HG03103 (cell line): Measurements from ENCODE around the gene HERC4.
"Not testable (repeated sequence)": the region's sequence is repeated elsewhere in the genome, so short reads cannot be mapped to it uniquely, and the experiment has no call there.

ENCODE experiments used
- ATAC-seq: cut with Tn5 transposase; IDR thresholded peaks from one replicate; pipeline ENCODE4 v1.9.1; 2021; ENCODE audit warnings: low read depth; ENCODE audit not compliant: unreplicated experiment

HERC4 gene

DNA sequence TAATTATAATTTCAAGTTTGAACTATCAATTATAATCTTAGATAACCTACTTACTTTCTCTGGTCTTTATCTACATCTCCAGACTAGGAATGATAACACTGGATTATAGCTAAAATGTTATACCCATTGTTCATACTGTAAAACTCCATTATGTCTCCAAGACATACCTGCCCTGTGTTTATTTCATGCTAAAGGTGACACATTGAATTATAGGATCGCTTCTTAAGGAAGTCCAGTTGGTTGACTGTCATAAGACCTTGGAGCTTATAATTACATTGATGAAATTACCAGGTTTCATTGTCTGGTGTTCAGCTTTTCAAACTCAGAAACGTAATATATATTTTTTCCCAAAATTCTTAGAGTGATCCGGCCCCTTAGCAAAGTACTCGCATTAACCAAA is 15.5 kb upstream of the HERC4 start:
- ATAC-seq, result no peak

DNA sequence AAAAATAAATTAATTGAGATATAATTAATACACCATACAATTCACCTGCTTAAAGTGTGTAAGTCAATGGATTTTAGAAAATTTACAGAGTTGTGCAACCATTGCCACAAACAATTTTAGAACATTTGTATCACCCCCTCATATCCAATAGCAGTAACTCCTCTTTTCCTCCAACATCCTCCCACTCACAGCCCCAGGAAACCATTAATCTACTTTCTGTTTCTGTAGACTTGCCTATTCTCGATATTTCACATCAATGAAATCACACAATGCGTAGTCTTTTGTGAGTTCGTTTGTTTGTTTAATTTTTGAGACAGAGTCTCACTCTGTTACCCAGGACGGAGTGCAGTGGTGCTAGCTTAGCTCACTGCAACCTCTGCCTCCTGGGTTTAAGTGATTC is 13.7 kb upstream of the HERC4 start:
- ATAC-seq, result no peak

DNA sequence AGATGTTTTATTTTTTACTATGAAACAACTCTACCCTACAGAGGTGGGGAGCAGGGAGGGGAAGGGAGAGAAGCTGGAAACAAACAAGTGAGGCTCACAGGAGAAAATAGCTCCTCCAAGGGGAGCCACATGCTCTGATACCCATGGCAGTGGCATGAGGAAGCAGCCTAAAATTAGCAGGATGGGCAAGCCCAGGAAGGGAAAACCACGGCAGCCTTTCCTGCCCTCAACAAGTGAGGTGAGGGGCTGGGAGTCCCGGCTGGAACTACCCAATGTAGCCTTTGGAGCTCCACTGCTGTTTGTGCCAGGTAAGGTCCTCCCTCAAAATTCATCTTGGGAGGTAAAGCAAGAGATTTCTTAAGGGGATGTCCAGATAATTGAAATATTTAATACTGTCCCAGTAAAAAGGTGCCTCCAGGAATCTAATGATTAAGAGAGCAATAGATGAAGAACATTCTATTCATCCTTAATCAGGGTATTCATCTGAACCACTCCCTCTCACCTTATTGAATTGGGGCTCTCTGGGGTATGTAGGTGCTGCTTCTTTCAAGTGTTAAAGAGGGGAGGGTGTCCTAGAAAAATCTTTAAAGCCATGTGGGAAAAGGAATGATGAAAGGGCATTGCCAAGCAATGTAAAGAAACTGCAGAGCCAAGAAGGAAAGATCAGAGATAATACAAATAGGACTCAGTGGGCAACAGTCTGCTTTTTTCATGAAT is 12.8 kb upstream of the HERC4 start:
- no peak for ATAC-seq

DNA sequence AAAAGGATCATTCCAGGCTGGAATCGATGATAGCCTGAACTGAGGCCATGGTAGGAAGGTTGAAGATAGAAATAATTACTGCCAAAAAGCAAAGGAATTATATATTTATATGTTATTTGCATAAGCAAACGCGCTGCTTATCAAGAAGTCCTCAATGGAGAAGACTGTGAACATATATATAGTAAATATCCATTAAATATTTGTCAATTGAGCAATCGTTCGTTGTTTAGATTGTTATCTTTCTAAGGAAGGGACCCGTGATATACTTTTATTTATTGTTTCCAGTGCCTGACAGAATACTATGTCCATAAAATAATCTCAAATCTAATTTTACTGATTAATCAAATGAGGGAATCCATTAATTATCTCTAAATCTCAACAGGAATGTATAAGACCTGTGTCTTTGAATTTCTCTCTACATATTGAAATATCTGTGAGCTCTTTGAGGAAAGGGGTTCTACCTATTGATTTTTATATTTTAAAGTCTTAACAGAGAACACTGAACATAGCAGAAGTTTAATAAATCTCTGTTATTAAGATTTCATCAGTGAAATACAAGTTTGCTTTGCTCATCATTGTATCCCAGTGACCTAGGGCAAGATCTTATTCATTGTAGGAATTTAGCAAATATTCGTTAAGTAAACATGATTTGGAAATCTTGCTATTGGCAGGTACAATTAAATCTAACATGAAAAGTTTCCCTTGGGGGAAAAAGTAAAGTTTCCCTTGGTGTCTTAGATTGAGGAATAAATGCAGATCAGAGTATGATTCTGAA is 12.0 kb upstream of the HERC4 start:
- no peak for ATAC-seq

DNA sequence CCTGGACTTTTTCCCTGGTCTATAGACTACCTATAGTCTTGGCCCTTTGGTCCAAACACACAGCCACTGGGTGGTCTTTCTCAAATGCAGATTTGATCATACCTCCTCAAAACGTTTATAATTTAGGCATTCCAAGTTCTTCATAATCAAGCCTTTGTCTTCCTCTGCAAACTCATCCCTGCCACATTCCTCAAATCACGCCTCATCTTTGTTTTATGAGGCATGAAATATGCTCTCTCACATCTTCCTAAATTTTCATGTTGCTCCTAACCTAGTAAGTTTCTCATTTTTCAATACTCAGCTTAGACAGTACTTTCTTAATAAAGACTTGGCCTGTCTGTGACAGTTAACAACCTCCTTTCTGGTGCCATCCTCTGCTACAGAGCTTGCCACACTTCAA is 10.9 kb upstream of the HERC4 start:
- no peak for ATAC-seq

DNA sequence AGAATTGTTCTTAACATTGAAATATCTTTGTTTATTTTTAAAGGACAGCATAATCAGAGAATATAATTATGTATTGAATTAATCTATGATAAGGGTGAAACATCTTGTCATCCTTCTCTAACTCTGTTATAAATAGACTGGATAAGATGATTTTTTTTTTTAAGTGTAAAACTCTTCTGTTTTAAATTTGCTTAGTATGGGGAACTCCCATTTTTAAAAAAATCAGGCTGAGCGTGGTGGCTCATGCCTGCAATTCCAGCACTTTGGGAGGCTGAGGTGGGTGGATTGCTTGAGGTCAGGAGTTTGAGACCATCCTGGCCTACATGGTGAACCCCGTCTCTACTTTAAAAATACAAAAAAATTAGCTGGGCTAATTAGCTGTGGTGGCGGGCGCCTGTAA is 9.4 kb upstream of the HERC4 start:
- no peak for ATAC-seq

DNA sequence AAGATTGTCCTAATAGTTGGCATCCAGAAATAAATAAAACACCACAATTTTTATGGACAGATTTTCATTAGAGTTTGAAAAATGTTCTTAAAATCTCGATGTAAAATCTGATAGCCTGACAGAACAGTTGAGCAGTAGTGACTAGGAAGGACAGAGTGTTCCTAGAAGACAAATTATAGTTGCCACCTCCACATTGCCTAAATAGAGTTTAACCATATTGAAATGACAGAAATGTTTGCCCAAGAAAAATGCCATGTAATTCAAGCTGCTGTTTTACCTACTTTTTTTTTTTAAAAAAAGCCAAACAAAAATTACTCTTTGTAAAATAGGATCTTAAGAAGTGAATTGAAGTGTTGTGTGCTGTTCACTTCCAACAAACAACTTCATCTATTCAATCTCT is 8.9 kb upstream of the HERC4 start:
- ATAC-seq, result no peak

DNA sequence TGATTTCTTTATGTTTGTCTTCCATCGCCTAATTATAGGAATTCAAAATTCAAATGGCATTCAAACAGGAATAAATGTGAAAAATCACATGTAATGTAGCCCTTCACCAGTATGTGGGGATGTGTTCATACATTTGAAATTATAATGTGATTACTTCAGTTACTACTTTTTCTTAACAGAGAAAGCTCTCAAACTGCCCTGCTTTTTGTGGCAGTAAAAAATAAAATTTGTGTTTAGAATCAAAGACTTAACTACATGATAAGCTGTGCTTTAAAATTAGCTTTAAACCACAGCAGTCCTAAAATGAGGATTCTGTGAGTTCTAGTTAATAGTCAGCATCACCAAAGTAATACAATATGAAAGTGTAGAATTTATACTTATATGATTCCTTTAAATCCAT is 7.8 kb upstream of the HERC4 start:
- no peak for ATAC-seq

DNA sequence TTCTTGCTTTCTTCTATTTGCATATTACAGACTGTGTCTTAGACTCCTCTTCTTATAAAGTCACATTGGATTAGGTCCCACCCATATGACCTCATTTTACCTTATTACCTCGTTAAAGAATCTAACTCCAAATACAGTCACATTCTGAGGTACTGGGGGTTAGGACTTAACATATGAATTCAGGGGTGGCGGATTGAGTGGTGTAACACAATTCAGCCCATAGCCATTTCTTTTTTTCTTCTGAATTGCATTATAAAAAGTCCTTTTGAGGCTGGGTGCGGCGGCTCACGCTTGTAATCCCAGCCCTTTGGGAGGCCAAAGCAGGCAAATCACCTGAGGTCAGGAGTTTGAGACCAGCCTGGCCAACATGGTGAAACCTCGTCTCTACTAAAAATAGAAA is 6.8 kb upstream of the HERC4 start:
- no peak for ATAC-seq

DNA sequence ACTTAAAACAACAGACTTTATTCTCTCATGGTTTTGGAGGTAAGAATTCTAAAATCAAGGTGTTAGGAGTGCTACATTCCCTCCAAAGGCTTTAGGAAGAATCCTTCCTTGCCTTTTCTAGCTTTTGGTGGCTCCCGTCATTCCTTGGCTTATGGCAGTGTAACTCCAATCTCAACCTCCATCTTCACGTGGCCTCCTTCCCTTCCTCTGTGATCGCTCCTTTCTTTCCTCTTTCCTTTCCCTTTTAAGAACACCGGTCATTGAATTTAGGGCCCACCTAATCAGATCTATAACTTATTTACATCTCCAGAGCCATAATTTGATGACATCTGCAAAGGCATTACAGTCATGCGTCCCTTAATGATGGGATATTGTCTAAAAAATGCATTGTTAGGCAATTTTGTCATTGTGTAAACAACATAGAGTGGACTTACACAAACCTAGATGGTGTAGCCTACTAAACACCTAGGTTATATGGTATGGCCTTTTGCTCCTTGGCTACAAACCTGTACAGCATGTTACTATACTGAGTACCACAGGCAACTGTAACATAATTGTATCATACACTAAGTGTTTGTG is 5.9 kb upstream of the HERC4 start:
- no peak for ATAC-seq

DNA sequence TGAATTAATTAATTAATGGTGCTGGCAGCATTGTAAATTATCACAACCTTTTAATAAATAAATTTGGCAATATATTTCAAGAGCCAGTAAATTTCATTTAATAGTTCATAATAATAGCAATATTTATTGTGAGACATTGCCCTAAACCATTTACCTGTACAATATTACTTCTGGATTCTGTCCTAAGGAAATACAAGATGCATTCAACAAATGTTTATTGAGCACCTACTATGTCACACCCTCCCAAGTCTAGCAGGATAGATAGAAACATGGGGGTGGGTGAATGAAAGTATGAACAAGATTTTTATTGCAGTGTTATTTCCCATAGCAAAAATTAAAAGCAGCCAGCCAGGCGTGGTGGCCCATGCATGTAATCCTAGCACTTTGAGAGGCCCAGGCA is 4.4 kb upstream of the HERC4 start:
- ATAC-seq, result no peak

DNA sequence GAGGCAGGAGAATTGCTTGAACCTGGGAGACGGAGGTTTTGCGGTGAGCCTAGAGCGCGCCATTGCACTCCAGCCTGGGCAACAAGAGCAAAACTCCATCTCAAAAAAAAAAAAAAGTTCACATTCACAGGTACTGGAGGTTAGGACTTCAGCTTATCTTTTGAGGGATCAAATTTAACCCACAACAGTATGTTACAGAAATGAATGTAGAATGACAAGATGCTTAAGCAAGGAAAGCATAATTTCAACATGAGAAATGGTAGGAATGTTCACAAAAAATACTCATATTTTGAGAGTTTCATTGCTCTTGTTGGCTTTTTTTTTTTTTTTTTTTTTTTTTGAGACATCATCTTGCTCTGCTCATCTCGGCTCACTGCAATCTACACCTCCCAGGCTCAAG is 1.9 kb upstream of the HERC4 start:
- ATAC-seq, result no peak

DNA sequence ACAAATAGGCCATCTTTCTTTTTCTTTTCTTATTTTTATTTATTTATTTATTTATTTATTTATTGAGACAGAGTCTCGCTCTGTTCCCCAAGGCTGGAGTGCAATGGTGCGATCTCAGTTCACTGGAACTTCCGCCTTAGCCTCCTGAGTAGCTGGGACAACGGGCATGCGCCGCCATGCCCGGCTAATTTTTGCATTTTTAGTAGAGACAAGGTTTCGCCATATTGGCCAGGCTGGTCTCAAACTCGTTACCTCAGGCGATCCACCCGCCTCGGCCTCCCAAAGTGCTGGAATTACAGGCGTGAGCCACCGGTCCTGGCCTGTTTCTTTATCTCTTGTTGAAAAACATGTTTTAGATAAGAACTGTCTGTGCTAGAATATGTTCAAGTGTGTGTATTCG is 998 bp upstream of the HERC4 start:
- ATAC-seq, result not testable (repeated sequence)

DNA sequence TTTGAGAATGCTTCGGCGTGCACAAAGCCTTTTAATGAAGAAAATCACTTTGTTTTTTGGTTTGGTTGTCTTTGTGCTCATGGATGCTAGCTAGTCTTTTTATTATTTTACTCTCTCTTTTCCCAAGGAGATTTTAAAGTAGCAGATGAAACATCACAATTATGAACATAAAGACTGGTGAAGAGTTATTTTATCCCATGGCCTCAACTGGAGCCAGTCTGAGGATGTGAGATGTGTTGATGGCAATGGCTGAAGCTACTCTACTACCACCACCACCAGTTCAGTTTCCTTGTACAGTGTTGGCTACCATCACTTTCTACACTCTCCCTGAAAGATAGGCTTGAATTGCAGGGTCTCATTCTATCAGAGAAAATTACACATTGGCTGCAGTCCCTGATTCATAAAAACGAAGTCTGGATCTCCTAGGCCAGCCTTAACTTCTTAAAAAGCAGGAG is 494 bp upstream of the HERC4 start:
- no peak for ATAC-seq

DNA sequence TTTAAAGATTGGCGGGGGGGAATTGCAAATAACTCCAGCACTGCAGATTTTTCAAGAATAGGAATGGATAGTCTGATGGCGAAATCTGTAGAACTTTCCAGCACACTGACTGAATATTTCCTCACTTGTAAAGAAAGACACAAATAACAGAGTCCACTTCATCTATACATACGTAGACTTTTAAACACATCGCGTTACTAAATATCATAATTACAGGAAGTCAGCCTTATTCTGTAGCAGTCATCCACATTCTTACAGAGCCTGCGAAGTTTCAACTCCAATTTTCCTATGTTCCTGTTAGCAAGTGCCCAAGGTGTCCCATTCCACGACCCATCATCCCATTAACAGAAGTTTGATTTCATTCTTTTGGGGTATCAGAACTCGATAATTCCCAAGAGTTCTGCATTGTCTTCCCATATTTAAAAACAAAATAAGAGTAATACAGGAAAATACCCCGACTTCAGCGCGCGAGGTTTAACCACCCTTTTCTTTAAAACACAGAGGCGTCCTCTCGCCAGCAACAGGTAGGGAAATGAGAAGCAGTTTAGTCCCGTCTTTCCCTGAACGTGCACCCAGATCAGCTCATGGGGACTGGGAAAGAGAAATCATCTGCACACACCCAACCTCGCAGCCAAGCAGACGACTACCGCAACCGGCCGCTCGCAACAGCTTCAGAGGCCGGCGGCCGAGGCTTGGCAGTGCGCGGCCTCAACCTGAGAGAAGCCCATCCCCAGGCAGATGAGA is 880 bp downstream of the HERC4 start:
- no peak for ATAC-seq

DNA sequence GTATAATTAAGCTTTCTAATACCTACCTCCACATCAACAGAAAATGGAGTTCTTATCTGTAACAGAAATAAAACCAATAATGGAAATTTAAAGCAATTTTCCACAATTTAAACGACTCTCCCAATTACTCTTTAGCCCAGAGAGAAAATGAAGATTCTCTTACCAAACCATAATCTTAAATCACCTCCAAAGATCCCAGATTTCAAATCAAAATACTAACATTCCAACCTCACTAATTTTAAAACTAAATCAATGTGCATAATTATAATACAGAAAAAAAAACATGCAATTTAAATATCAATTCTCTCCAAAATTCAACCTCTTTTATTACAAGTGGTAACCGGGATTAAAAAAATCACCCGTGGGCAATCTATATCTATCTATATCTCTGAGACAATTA is 1.5 kb downstream of the HERC4 start:
- no peak for ATAC-seq

DNA sequence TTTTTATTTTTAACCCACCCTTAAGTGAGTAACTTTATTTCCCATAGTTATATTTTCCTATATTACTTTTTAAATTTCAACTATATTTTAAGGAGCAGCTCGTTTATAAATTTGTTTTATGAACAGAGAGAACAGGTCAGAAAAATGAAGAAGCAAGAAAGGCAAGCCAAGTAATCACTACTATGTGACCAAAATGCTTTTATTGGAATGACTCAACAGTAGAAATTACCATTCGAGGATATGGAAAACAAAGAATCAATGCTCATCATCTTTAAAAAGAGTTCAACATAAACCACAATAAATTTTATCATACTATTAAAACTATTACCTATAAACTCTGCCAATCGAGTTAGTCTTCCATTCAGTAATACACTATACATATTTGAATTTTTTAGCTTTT is 7.6 kb downstream of the HERC4 start:
- ATAC-seq, result no peak

DNA sequence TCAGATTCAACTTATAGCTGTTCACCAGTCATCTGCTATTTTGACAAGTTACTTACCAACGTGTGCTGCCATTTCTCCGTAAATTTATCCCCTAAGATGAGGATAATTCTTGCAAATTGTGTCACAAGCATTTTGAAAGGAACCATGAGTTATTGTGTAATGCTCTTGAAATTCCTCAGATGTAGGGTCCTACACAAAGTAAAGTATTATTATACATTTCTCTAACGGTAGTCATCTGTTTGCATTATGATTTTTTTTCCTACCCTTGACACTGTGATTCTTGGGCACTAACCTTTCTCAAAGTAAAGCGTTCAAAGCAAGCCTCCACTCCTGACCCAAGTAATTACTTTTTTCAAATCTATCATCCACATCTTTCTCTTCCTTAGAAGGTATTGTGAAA is 8.1 kb downstream of the HERC4 start:
- no peak for ATAC-seq

DNA sequence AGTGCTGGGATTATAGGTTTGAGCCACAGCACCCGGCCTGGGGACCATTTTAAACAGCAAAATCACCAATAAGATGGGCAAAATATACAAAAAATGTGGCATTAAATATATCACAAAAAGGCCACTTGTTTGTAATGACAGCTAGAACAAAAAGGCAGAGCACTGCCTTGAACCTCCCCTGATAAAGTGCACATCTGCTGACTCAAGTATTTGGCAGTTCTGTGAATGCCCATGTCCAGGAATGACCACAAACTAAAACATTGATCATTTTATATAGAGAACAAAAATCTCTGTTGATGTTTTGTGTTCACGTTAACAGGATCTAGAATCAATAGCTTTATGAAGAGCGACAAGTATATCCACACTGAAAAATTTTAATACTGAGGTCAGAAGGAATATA is 21.5 kb downstream of the HERC4 start:
- no peak for ATAC-seq

DNA sequence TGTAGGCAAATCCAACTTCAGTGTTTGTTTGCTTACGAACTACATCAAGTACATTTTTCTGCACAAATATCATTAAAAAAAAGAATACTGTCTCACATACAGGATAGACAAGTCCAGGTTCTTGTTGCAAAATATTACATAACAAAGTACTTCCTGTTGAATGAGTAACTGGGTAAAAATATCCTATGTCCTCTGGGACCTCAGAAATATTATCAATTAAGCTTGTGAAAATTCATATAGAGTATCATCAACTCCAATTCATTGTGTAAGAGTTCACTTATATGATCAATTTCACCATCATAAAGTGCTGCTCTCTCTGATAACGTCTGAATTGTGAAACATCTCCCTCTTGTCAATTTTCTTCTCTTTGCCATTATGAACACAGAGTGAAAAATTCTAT is 22.6 kb downstream of the HERC4 start:
- ATAC-seq, result no peak
